HG03060 (cell line): ENCODE measurements around the gene PHACTR1.

Source experiments
- ATAC-seq: cut with Tn5 transposase; IDR thresholded peaks from one replicate; pipeline ENCODE4 v1.9.1; 2021; ENCODE audit warnings: low read depth, moderate number of reproducible peaks; ENCODE audit not compliant: unreplicated experiment

Gene PHACTR1

DNA sequence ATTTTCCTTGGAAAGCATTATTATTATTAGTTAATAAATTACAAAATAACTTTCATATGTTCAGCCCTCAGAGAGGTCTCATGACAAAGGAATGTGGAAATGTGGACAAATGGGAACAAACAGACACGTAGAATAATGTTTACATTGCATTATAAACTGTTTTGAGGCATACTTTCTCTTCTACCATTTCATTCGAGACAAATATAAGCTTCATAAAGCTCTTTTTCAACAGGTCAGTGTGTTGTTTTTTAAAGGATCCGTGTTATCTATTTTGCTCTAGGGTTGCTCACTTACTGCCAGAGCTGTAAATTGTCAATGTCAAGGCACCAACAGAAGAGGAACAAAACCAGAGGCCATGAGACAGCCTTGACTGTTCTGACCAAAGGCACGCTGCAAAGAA is 256.8 kb downstream of the PHACTR1 start:
- no peak for ATAC-seq

DNA sequence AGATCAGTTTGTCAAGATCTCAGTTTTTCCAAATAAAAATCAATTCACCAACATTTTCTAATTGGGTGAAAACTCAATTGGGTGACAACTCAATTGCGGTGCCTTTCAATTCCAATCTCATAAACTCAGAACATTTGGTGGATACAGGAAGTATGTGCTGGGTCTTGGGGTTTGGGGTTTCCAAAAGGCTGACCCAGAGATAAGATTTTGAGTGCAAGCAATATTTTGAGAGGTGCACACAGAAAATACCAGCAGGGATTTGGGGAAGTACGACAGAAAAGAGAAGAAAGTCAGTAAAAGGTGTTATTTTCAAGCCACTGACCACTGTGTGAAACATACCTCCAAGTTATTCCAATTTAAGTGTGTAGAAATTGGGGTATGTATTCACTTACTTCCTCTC is 258.0 kb downstream of the PHACTR1 start:
- no peak for ATAC-seq

DNA sequence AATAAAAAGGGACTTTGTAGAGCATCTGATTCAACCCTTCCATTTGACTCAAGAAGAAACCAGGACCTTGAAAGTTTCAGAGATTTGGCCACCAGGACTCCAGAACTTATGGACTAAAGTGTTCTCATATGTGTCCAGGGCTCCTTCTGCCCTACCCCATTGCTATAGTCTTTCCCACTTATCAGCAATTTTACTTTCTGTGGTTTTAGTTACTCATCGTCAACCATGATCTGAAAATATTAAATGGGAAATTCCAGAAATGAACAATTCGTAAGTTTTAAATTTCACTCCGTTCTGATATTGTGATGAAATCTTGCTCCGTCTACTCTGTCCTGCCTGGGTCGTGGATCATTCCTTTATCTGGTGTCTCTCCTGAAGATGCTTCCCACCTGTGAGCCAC is 259.8 kb downstream of the PHACTR1 start:
- no peak for ATAC-seq

DNA sequence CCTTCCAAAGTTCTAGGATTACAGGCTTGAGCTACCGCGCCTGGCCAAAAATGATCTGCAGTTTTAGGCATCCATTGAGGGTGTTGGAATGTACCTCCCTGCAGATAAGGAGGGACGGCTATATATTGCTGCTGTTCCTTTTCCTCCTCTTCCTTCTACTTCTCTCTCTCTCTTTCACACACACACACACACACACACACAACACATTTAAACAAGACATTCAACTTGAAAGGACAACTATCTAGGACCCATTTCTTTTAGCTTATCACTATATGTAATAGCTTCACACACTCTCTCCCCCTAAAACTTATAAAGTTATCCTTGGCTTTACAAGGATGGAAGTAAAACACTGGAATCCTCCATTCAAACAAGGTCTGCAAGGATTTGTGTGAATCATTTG is 260.6 kb downstream of the PHACTR1 start:
- no peak for ATAC-seq

DNA sequence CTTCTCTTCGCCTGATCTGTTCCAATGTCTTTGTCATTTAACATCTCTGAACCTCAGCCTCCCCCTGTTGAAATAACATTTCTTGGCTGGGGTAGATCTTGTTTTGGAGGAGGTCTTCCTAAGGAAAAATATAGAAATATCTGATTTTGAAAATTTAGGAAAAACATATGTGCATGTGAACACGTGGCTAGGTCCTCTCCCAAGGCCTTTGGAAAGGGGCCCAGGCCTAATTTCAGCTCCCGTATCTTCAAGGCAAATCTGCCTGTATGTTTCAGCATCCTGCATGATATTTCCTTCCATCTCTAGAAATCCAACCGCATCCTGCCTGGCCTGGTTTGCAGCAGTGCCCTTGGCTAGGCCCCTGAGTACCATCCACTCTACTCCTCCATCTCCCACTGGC is 261.2 kb downstream of the PHACTR1 start:
- ATAC-seq = no peak

DNA sequence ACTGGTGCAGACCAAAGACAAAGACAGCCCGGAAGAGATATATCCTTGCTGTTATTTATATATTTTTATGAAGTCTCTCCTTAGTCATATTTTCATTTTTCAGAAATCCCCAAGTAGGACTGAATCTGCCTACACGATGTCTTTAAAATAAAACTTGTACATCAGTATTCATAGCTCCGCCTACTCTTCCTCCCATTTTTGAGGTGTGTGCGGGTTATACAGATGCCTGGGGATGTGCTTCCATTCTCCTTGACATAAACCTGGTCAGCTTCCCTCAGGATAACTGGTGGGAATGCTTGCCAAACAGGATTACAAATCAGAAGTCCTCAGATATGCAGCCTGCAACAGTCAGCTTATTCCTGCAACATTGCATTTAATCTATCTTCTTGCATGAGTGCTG is 264.2 kb downstream of the PHACTR1 start:
- ATAC-seq = no peak

DNA sequence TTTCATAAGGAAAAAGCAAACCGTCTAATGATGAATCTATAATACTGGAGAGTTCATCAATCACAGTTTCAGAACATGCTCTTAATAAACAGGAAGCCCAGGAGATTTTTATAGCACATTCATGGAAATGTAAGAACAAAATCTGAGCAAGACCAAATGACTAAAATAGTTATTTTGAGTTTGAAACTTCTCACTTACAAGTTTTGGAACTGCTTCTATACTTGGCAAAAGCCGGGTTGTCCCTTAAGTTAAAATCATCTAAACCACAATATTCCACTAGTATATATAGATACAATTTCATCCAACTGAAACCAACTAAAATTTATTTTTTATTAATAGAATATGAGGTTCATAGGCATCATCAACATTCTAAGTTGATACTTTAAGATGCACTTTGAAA is 268.2 kb downstream of the PHACTR1 start:
- ATAC-seq = no peak

DNA sequence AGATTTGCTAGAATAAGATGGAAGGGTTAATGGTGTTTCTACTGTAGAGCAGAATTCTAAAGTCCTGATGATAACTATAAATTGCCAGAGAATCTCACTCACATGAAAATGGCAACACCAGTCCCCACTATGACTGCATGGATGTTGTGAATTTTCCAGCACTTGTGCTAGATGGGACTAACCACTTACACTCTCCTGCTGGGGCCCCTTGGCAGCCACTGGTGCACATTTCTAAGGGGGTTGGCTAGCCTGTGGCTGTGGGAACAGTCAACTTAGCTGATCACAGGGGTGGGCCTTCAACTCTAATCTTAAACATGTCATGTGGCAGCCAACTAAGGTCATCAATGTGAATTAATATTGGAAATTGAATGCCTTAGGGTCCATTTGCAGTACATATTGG is 271.2 kb downstream of the PHACTR1 start:
- ATAC-seq = no peak

DNA sequence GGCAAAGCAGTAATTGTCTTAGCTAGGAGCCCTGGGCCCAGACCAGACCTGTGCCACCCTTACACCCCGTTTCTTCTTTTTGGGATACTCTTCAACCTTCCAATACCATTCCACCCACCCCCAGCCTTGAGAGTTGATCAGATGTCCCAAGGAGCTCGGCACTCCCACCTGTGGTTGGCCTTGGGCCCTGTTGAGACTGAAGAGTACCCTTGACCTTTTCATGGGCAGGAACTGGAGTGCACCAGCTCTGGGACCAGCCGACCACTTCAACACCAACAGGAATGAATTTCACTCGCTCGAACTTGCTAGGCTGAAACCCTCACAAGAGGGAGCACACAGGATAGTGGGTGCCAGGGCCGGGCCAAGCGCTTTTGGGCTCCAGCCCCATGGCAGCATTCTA is 273.6 kb downstream of the PHACTR1 start:
- ATAC-seq = no peak

DNA sequence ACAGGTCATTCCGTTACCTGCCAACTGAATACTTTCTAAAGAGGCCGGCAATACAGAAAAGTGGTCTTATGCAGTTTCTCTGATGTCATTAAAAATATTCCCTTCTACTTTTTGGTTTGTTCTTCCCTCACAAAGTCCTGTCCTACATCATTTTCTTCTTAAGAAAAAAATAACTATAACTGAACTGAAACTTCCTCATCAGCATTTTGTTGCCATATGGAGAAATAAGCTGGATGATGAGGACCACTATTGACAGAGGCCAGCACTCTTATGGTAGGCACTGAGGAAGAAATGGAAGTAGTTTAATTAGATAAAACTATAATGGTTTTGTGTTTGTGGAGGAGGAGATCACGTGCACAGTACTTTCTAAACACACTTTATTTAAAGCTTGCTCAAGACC is 274.9 kb downstream of the PHACTR1 start:
- no peak for ATAC-seq

DNA sequence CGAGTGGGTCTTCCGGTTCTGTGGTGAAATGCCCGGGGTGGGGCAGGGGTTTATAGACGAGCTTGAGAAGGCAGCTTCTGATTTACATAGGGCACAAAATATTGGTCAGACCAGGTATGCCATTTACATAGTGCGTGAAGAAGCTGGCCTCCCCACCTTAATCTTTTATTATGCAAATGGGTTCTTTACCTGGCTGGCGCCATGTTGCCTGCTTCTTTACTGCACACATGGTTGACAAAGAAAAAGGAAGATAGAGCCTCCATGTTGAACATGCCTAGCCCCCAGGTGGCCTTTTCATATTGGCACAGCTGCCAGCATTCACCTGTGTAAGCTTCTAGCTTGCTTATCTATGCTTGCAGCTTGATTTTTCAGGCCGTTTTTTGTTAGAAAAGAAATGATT is 276.2 kb downstream of the PHACTR1 start:
- ATAC-seq = no peak

DNA sequence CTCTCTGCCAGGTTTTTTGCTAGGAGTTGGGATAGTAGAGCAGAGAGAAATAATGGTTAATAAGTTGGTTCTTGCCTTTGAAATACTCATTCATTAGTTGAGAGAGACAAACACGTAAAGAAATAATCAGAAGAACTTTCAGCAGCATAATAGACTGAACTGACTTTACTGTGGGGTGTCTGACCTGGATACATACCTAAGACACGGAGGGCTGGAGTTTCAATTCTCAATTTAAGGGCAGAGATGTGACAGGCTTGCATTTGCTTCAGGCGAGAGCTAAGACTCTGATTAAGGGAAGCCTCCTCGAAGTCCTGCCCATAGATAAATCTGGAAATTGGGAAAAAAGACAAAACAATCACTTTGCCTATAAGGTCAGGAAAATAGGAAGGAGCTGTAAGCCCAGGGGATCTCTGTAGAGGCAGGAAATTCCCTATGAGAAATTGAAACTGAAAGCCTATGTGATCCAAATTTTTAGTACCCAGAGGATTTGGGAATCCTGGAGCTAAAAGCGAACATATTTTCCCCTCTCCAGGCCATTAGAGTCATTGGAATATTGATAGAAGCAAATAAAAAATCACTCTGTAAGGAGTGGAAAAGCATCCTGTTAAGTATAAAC is 276.8 kb downstream of the PHACTR1 start:
- no peak for ATAC-seq

DNA sequence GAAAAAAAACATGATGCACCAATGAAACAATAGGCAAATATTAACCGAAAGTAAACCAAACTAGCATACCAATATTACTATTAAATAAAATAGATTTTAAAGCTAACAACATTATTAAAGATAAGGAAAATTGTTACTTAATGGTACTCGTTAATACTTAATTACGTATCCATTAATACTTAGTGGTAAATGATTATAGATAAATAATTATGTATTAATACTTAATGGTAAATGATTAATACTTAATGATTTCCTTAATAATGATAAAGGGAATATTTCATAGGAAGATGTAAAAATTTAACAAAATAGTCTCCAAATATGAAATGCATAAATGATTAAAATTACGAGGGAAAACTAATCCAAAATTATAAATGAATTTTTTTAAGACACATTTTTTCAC is 278.9 kb downstream of the PHACTR1 start:
- no peak for ATAC-seq

DNA sequence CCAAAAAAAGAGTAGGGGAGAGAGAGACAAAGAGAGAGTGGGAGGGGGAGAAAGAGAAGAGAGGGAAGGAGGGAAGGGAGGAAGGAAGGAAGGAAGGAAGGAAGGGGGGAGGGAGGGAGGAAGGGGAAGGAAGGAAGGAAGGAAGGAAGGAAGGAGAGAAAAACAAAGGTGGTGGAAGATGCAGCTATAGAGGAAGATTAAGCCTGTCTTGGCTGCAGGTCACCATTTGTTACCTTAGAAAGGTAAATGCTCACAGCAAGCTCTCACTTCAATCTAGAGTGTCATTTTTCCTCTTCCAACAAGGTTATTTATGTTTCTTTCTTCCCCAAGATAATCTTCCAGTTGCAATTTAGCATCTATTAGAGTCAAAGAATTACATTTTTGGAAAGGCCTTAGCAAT is 284.0 kb downstream of the PHACTR1 start:
- ATAC-seq = no peak

DNA sequence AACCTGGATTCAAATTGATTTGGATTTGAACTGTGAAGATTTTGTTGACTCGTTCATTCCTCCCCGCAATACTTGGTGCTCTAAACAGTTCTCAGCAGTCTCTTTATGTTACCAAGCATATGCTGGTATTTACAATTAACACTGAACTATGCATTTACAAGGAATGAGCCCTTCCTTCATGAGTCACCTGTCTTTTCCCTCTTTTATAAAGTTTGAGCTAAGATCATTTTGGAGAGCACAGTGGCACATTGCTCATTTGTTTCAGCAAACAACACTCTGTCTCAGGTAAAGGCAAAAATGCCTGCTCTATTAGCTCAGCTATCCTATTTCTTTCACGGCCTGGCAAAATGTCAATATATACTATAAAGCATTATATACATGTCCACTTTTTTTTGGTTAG is 285.4 kb downstream of the PHACTR1 start:
- no peak for ATAC-seq

DNA sequence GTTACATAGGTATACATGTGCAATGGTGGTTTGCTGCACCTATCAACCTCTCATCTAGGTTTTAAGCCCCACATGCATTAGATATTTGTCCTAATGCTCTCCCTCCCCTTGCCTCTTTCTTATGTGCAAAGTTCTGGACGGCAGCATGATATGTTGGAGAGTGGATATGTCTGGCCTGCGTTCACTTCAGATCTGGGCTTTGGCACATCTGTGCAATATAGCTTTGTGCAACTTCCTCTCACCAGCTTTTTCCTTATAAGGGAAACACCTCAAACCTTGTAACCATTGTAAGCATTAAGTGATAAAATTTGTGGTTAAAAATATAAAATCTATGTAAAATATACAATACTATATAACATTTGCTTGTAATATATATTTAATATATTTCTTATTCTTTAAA is 288.0 kb downstream of the PHACTR1 start:
- ATAC-seq = no peak

DNA sequence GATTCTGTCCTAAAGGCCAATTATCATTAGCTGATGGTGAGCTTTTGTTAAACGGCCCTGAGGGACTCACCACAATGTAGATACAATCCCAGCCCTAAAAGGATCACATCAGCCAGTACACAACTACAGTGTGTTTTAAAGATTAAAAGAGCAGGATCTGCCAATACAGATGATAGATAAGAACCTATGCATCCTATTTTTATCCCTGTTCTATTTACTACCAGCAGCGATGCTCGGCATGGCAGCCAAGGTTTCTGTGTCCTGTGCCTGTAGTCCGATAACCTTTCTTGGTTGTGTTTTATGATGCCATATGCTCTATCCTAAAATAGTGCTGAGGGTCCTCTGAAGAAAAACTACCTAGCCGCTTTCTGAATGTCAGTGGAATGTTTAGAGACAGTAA is 289.4 kb downstream of the PHACTR1 start:
- ATAC-seq = no peak

DNA sequence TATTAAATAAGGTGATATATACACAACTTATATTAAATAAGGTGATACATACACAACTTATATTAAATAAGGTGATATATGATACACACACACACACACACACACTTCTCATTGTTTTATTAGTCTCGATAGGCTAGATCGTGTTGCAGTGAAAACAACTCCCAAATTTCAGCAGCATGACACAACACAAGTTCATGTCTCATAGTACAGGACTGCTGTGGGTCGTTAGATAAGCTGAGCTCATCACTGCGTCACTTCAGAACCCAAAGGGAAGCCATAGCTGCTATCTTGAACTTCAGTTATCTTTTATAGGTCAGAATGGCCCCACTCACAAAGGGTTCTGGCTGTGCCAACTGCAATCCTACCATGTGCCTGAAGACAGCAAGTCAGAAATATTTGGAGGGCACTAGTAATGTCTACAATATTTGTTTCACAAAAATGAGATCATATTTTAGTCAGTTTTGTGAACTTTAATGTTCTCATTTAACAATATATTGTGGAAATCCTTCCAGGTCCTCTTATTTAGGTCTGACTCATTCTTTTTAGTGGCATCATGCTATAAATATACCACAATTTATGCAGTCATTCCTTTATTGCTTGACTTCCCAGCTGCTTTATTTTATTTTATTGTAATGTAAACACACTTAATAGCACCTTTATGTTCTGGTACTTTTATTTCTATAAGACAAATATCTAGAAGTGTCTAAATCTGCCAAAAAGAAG is 290.2 kb downstream of the PHACTR1 start:
- no peak for ATAC-seq

DNA sequence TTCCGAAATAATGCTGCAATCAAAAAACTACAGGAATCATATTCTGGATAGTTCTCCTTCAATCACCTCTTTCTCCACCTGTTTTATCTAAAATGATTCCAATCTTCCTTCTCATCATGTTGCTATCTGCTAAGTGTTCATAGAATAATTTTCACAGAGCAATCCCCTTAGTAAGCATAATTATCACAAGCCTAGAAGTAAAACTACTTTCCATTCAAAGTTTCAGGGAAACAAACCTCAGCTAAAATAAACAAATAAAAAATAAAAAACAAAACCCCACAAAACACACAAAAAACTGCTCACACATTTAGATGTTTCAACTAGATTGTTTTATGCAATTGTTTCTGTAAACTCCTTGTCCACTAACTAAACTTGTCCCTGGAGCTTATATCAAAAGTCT is 291.2 kb downstream of the PHACTR1 start:
- no peak for ATAC-seq

DNA sequence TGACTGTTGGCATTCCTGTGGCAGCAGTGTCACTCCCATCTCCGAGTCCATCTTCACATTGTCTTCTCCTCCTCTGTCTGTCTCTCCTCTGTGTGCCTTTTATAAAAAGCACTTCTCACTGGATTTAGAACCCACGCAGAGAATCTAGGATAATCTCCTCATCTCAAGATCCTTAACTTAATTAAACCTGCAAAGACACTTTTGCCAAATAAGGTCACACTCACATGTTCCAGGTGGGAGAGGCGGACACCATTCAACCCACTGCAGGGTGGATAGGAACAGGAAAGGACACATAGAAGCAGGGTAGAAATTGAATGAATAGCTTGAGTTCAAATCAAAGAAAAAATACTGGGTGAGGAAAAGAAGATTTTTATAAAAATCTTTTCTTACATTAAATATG is 292.5 kb downstream of the PHACTR1 start:
- no peak for ATAC-seq

DNA sequence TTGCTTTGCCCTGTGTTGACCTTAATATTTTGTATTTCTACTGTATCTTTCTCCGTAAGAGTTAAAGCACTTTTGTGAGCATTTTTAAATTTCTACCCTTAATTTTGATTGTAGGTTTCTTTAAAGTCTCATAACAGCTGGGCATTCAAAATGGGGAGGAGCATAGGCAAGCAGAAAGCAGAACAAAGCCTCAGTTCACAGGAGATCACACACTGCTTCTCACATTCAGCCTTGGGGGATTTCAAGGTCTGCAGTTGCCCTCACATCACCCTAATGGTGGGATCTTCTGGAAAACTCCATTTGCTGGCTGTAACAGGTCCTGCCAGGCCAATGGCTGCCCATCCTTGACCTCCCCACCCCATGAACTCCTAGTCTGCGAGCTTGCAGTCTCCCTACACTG is 292.9 kb downstream of the PHACTR1 start:
- no peak for ATAC-seq

DNA sequence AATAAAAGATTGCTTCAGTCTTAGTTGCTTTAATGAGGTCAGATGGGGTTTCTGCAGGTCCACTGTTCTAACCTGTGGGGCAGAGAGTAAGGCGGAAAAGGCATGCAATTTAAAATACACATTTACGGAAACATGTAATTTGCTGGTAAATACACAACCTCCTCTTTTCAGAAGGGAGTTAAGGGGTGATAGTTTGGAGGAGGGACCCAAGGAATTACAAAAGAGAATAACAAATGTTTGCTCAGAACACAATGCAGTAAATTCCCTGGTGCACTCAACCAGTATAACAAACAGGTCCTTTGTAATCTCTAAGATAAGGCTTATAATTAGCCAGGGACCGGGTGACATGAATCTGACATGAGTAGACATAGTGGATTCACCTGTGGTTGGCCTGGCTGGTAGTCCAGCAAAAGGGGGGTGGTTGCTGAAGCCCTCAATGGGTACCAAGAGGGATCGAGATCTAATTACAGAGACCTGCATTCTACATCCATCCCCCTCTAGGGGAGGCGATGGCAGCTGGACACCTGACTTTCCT is 295.1 kb downstream of the PHACTR1 start:
- ATAC-seq = no peak
